GM19043 (cell line): ENCODE results near the gene PXK.

Source experiments
- ATAC-seq: cut with Tn5 transposase; IDR thresholded peaks from one replicate; pipeline ENCODE4 v1.9.1; 2021; ENCODE audit warnings: low read depth; ENCODE audit not compliant: unreplicated experiment

Gene PXK

GRCh38 chr3:58345457-58345856 is 12.8 kb downstream of the PXK start:
- ATAC-seq = no peak

- no peak for ATAC-seq
Measured at GRCh38 chr3:58346368-58346767, 13.7 kb downstream of the PXK start.

- no peak for ATAC-seq
Measured at GRCh38 chr3:58347984-58348383, 15.3 kb downstream of the PXK start.

GRCh38 chr3:58349792-58350626 is 17.3 kb downstream of the PXK start:
- ATAC-seq = peak; percentile 87

- peak; percentile 1 for ATAC-seq
Measured at GRCh38 chr3:58350627-58351013, 17.9 kb downstream of the PXK start.

- ATAC-seq = no peak
Measured at GRCh38 chr3:58351920-58352319, 19.2 kb downstream of the PXK start.

GRCh38 chr3:58352626-58353025 is 19.9 kb downstream of the PXK start:
- ATAC-seq = no peak

- ATAC-seq = no peak
Measured at GRCh38 chr3:58353722-58354553, 21.2 kb downstream of the PXK start.

- peak; percentile 56 for ATAC-seq
Measured at GRCh38 chr3:58355179-58355578, 22.5 kb downstream of the PXK start.

- no peak for ATAC-seq
Measured at GRCh38 chr3:58356054-58356453, 23.4 kb downstream of the PXK start.

GRCh38 chr3:58357402-58357801 is 24.7 kb downstream of the PXK start:
- no peak for ATAC-seq

- ATAC-seq = no peak
Measured at GRCh38 chr3:58358092-58358491, 25.4 kb downstream of the PXK start.

GRCh38 chr3:58358808-58359207 is 26.1 kb downstream of the PXK start:
- no peak for ATAC-seq

- ATAC-seq = no peak
Measured at GRCh38 chr3:58359621-58360020, 26.9 kb downstream of the PXK start.

GRCh38 chr3:58361866-58362265 is 29.2 kb downstream of the PXK start:
- no peak for ATAC-seq

- ATAC-seq = no peak
Measured at GRCh38 chr3:58366699-58367098, 34.0 kb downstream of the PXK start.

- no peak for ATAC-seq
Measured at GRCh38 chr3:58369038-58369437, 36.3 kb downstream of the PXK start.

GRCh38 chr3:58369876-58370275 is 37.2 kb downstream of the PXK start:
- ATAC-seq = no peak

- ATAC-seq = no peak
Measured at GRCh38 chr3:58370407-58370806, 37.7 kb downstream of the PXK start.

- ATAC-seq = no peak
Measured at GRCh38 chr3:58371754-58372153, 39.1 kb downstream of the PXK start.

GRCh38 chr3:58375254-58375653 is 42.6 kb downstream of the PXK start:
- no peak for ATAC-seq

- ATAC-seq = no peak
Measured at GRCh38 chr3:58377168-58377567, 44.5 kb downstream of the PXK start.
